ENCODE measurements around the gene PNMA8B. TPM values are rescaled to one million over a fixed set of nuclear protein-coding genes. Genes with fewer than 3 reads are reported as not detected.

The PNMA8B gene
- total RNA-seq, 1 donor from 2014 or later, result 2.1 TPM

DNA sequence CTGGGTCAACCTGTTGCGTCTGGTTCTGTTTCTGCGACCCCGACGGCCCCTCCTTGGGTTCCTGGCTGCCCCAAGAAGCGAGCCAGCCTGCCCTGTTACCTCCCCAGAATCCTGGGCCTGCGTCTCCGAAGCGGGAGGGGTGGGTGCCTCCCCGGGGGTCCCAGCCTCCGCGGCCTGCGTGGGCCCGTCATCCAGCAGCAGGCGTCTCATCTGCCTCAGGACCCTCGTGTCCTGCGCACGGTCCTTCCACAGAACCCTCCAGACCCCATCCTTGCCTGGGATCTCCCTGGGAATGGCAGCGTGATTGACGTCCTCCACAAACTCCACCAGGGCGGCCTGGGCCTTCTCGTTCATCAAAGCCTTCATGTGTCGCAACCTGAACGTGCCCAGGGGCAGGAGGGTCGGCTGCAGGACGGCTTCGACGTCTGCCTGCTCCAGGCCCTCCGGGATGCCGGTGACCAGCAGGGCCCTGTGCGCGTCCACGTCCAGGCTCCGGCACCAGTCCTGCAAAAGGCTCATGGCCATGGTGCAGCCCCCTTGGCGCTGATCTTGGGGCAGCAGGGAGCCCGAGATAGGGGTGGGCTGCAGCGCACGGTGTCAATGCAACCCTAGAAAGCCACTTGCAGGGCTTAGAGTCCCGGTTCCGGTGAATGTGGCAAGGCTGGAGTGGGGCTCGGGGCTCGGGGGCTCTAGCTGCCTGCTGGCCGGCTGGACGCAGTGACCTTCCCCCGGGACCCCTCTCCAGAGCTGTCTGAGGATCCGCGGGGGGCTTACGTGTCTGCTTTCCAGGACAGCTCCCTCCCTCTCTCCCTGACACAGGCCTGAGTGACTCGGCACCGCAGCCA, 504 bp downstream of the PNMA8B start:
- DNase-seq (ENCODE audit: low read depth), result no peak
- H3K27me3 ChIP-seq (ENCODE audit: control insufficient read depth, insufficient read depth, low read length), result peaks cover 23% of the 10 kb centered on the region
- TF ChIP-seq, protein P1, sequence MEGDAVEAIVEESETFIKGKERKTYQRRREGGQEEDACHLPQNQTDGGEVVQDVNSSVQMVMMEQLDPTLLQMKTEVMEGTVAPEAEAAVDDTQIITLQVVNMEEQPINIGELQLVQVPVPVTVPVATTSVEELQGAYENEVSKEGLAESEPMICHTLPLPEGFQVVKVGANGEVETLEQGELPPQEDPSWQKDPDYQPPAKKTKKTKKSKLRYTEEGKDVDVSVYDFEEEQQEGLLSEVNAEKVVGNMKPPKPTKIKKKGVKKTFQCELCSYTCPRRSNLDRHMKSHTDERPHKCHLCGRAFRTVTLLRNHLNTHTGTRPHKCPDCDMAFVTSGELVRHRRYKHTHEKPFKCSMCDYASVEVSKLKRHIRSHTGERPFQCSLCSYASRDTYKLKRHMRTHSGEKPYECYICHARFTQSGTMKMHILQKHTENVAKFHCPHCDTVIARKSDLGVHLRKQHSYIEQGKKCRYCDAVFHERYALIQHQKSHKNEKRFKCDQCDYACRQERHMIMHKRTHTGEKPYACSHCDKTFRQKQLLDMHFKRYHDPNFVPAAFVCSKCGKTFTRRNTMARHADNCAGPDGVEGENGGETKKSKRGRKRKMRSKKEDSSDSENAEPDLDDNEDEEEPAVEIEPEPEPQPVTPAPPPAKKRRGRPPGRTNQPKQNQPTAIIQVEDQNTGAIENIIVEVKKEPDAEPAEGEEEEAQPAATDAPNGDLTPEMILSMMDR (IDR thresholded peaks at IDR 0.05; ENCODE audit: insufficient read depth, low read length, poor library complexity, severe bottlenecking), result no peak
- H3K4me3 ChIP-seq (ENCODE audit: low read depth, low read length), result peak overlapping the region; percentile 32
- H3K36me3 ChIP-seq (ENCODE audit: control insufficient read depth, insufficient read depth, low read length), result no peaks in the 10 kb centered on the region

DNA sequence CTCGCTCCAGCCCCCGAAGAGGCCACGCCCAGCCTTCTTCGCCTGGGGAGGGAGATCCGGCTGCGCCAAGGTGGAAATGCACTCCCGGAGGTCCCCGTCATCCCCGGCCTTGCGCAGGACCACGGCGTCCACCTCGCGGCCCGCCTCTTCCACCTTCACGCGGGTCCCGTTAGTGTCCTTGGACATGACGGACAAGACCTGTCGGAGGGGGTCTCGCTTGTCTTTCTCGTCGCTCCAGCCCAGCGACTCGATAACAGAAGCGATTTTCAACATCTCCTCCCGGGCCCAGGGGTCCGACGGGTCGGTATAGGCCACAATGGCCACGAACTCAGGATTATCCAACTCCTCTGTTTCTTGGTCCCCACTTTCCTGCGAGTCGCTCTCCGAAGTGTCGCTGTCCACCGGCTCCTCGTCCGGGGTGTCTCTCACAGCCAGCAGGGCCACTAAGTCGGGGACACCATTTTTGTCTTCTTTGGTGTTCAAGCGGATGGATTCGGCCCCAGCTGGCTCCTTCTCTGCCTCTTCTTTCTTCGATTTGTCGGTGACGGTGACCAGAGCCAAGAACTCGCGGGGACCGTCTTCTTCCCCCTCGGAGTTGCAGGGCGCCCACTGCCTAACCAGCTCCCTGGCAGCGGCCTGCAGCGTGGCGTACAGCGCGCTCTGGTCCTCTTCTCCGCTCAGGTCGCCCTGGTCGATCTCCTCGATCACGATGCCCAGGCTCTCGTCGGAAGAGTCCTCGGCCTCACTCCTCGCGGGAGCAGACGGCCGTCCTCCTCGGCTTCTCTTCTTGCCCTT, 1.3 kb downstream of the PNMA8B start:
- no peaks in the 10 kb centered on the region for H3K36me3 ChIP-seq (ENCODE audit: control insufficient read depth, insufficient read depth, low read length)
- TF ChIP-seq, protein P1 (IDR thresholded peaks at IDR 0.05; ENCODE audit: insufficient read depth, low read length, poor library complexity, severe bottlenecking), result no peak
- peaks cover 30% of the 10 kb centered on the region for H3K27me3 ChIP-seq (ENCODE audit: control insufficient read depth, insufficient read depth, low read length)
- no peak for DNase-seq (ENCODE audit: low read depth)
- H3K4me3 ChIP-seq (ENCODE audit: low read depth, low read length), result no peak overlapping the region

DNA sequence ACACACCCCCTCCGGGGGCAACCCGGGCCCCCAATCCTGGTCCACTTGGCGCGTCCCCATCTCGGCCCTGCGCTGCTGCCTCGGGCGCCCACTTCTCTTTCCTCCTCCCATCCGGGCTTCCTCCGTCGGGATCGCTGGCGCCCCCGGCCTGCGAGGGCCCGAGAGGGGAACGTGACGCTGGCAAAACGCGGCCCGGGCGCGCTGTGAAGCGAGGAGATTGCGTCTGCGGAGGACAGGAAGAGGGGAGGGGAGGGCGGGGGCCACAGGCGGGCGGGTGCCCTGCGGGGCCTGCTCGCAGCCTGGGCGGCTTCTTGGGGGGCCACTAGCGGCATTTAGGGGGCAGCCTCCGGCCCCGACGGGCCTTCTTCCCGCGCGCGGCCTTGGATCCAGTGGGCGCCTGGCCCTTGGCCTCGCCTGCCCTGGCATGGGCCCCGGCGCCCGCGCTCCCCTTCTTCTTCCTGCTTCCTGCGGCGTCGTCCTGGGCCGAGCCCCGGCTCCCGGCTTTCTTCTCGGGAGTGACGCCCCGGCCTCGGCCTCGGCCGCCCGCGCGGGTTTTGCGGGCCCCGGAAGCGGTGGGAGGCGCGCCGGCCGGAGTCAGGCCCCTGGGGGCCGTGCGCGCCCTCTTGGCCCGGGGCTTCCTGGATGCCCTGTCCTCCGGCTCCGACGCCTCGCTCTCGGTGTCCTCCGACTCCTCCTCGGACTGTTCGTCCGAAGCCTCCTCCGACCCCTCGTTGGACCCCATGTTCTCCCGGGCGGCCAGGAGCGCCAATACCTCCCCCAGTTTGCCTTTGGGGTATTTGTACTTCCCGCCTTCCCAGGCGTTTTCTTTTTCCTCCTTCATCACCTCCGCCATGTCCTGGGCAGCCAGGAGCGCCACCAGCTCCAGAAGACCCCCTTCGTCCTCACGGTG, 2.2 kb downstream of the PNMA8B start:
- peaks cover 37% of the 10 kb centered on the region for H3K27me3 ChIP-seq (ENCODE audit: control insufficient read depth, insufficient read depth, low read length)
- H3K4me3 ChIP-seq (ENCODE audit: low read depth, low read length), result no peak overlapping the region
- TF ChIP-seq, protein P1 (IDR thresholded peaks at IDR 0.05; ENCODE audit: insufficient read depth, low read length, poor library complexity, severe bottlenecking), result no peak
- no peak for DNase-seq (ENCODE audit: low read depth)
- H3K36me3 ChIP-seq (ENCODE audit: control insufficient read depth, insufficient read depth, low read length), result no peaks in the 10 kb centered on the region

DNA sequence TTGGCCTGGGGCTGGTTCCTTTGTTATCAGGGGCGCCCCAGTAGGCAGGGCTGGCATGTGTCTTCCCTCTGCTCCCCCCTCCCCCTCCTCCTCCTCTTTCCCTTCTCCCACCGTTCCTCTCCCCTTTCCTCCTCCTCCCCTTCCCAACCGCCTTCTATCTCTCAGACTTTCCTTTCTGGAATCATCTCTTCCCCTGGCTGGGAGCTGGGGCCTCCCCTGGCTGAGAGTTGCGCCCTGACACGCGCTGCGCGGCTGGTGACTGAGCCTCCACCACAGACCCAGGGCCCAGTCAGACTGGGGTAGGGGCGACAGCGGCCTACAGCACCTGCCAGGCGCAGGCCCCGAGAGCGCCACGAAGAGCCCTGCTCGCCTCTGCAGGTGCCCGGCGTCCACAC, 2.8 kb downstream of the PNMA8B start:
- no peak overlapping the region for H3K4me3 ChIP-seq (ENCODE audit: low read depth, low read length)

More for the DNA sequence above, 2.8 kb downstream of the PNMA8B start:
- TF ChIP-seq, protein P1 (IDR thresholded peaks at IDR 0.05; ENCODE audit: insufficient read depth, low read length, poor library complexity, severe bottlenecking), result no peak
- no peaks in the 10 kb centered on the region for H3K36me3 ChIP-seq (ENCODE audit: control insufficient read depth, insufficient read depth, low read length)
- no peak for DNase-seq (ENCODE audit: low read depth)
- peaks cover 41% of the 10 kb centered on the region for H3K27me3 ChIP-seq (ENCODE audit: control insufficient read depth, insufficient read depth, low read length)

All from kidney epithelial cell (primary cell).